H1 (cell line): Measurements from ENCODE around the gene ANAPC10. TPM values are rescaled to one million over a fixed set of nuclear protein-coding genes. Genes with fewer than 3 reads are reported as not detected.

Source experiments
- BRCA1 ChIP-seq: IDR thresholded peaks from 2 replicates; pipeline ENCODE4 v1.6.1; 2012; ENCODE audit warnings: low read depth, low read length, improper control_type of control experiment
- polyA plus RNA-seq, 7 experiments: library from polyadenylated mRNA; depleted of rRNA in 3 of 7; stranded (reverse) in 5 of 7; unstranded in 2 of 7; fragments of >200 nt in 5 of 7; fragments of 200-250 nt in 2 of 7; gene quantifications; 1 replicate in 5 of 7; 2 replicates in 1 of 7; 4 replicates in 1 of 7; pipeline versions ENCODE4 v1.2.1 to v1.2.3, GENCODE V29; 2011 to 2013; ENCODE audit warnings: missing spikeins in 2 of 7, mixed read lengths in 2 of 7
- total RNA-seq: library from RNA; stranded (reverse); fragmentation: NEBNext Ultra II Directional; extraction: Animal tissue kit (Norgen Biotek cat#: 25700); gene quantifications from 2 replicates; pipeline ENCODE4 v1.2.1, GENCODE V29; 2021

ANAPC10 gene
- total and polyA plus RNA-seq, 2 of the 8 experiments (the other 6 are each of a cell fraction or from before 2014, with no cell fraction given) = 17.6 to 23.3 TPM

DNA sequence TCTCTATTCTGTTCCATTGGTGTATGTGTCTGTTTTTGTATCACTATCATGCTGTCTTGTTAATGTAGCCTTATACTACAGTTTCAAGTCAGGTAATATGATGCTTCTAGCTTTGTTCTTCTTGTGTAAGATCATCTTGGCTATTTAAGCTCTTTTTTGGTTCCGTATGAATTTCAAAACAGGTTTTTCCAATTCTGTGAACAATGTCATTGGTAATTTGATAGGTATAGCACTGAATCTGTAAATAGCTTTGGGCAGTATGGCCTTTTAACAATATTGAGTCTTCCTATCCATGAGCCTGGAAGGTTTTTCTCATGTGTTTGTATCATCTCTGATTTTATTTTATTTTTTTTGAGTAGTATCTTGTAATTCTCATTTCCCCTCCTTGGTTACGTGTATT lies 94.3 kb downstream of the ANAPC10 start (continued):
- TF ChIP-seq BRCA1 = no peak
- TF ChIP-seq, all 59 proteins: peak for 0
